ENCODE data around the gene BDKRB2.

BDKRB2 gene

DNA sequence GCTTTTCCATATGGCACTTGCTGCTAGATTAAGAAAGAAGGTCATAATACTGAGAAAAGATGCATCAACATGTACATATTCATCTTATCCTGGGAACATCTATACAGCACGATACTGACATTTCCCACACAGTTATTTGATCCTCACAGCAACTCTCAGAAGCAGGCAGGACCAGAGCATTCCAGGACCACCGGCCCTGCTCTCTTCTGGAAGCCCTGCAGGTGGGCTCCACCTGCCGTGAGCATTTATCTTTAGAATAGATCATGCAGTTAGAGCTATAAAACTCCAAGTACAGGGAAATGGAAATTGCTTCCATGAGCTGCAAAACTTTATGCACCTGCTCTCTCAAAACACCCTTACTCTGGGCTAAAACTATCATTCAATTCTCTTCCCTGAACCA, 45.8 kb downstream of the BDKRB2 start:
- no peak for DNase-seq (ENCODE audit: low read depth in 2 of 2, low spot score in 1 of 2)

DNA sequence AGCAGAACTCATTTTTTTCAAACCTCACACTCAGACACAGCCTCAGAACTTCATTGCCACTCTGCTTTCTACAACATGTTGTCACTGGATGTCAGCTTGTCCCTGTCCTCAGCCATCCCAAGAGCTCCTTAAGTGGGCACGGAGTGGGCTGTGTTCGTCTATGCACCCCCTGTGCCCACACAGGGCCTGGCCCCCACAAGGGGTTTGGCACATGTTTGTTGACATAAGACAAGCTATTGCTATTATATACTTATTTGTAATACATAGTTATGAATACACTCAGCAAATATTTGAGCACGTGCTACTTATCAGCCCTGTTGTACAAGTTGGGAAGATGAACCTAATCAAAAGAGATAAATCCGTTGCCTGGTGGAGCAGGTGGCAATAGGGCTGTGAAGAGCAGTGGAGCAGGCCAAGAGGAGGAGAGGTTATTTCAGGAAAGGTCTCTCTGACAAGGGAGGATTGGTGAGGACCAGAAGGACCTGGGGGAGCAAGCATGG, 47.1 kb downstream of the BDKRB2 start:
- no peak for DNase-seq (ENCODE audit: low read depth in 2 of 2, low spot score in 1 of 2)

DNA sequence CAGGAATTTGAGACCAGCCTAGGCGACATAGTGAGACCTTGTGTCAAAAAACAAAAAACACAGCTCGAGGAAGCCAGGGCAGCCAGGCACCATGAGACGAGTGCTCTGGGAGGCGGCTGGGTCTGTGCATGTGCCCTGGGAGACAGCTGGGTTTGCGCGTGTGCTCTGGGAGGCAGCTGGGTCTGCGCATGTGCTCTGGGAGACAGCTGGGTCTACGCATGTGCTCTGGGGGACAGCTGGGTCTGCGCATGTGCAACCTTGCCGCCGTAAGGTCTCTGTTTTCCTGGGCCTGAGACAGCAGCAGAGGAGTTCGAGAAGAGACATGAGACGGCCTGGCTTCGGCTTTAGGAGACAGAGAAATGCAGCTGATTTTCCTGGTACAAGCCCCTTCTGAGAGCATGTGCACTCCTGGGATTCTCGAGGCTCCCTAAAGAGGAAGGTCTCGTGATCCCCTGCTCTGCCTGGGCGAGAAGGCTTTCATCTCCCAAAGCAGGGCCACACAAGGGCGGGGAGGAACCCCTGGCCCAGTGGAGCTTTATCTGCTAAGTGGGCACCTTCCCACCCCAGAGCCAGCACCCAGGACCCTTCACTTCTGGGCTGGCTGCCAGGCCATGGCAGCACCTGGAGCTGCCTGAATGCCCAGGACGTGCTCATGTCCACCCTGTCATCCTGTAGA, 47.8 kb downstream of the BDKRB2 start:
- DNase-seq (ENCODE audit: low read depth in 2 of 2, low spot score in 1 of 2), result no peak

DNA sequence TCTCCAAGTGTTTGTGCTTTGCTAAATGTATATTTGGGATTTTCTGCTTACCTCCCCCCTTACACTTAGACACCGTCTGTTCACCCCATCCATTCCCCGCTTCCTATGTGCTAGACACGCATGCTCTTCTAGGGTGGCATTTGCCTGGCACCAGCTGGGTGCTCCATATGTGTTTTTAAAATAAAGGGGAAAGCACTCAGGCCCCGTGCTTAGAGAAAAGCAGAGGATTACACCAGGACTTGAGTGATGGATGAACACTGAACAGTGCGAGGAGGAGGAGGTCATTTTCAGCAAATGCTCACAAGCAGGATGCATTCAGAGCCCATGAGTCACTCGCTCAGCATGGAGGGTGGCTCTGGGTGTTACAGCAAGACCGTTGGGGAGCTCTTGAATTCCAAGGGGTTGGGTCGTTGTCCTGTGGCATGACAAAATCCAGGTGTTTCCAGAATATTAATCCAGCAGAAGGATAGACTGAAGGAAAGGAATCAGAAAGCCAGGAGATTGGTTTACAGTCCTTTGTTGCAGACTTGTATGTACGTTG, 48.4 kb downstream of the BDKRB2 start:
- no peak for DNase-seq (ENCODE audit: low read depth in 2 of 2, low spot score in 1 of 2)

DNA sequence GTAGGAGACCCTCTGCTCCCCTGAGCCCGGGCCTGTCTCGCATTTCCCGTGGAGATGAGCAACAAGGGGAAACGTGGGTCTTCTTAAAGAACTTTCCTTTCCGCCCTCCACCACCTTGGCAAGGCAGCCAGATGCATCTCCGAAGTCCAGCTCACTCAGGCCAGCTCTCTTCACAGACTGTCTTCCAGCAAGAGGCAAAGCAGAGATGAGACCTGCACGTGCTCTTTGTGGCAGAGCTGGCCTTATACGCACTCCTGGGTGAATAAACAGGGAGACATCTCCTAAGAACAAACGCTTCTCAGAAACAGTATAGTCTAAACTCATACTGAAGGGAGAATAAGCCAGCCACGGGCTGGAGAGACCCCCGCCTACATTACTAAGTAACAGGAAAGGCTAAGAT, 50.0 kb downstream of the BDKRB2 start:
- no peak for DNase-seq (ENCODE audit: low read depth in 2 of 2, low spot score in 1 of 2)

DNA sequence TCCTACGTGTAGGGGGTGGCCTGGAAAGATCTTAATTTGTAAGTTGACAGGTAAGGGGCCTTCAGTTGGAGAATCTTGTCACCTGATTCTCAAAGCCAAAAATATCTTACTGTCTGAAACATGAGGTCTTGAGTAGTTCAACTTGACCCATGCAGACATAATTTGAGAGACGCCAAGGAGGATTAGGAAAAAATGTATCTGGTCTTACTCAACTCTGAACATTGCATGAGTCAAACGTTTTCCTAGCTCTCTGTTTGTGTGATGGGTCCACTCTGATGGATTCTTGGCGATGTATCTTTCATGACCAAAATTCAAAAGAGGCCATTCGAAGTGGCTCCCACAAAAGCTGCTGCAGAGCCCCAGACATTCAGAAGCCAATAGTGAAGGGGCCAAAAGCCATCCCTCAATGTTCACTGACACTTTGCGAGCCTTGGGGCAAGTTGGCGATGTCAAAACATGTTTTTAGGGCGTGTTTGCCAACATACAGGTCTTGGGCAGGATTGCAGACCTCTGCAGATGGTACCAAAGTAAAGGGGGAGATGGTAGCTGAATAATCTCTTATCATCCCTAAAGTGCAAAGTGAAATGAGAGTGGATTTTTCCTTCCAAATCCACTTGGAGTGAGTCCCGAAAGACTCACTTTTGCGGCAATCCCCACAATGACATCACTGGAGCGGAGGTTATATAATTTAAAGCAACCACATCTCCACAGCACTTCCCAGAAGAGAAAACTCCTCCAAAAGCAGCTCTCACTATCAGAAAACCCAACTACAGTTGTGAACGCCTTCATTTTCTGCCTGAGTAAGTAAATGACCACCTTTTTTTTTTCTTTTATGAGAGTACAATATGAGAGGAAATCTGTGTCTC, 51.1 kb downstream of the BDKRB2 start, which contains the start of gene BDKRB1:
BDKRB1 (plus strand) TSS at position 710 of the 866 bp plus-strand sequence. CDS start 7,473 bp downstream, outside the sequence.
- no peak for DNase-seq (ENCODE audit: low read depth in 2 of 2, low spot score in 1 of 2)

DNA sequence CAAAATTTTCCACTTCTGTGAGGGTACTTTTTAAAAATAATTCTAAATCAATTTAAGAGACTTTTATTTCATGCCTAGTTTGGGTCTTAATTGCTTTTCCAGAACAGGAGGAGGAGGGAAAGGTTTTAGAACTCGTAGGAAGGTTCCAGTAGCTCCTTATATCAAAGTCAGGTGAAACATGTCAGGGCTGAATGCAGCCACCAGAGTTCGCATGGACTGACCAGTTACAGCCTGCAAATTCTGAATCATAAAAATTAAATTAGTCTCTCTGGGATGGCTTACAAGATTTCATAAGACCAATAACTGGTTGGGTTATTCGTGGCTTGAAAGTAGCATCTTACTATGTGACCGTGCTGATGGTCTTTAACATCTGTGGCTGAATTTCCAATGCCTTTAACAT, 51.8 kb downstream of the BDKRB2 start:
- no peak for DNase-seq (ENCODE audit: low read depth in 2 of 2, low spot score in 1 of 2)

DNA sequence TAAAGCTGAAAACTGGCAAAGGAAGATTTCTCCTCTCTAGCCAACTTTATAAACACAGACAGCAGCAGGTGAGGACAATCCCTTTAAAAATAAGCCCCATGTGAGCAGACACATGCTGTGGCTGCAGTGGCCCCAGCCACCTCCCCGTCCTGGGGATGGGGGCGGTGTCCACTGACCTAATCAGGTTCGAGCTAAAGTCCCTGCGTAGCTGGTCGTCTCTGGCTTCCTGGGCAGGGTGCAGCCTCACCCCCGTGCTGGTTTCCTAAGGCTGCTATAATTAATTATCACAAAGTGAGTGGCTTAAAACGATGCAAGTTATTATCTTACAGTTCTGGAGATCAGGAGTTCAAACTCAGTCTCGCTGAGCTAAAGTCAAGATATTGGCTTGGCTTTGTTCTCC, 52.4 kb downstream of the BDKRB2 start:
- DNase-seq (ENCODE audit: low read depth in 2 of 2, low spot score in 1 of 2), result no peak

DNA sequence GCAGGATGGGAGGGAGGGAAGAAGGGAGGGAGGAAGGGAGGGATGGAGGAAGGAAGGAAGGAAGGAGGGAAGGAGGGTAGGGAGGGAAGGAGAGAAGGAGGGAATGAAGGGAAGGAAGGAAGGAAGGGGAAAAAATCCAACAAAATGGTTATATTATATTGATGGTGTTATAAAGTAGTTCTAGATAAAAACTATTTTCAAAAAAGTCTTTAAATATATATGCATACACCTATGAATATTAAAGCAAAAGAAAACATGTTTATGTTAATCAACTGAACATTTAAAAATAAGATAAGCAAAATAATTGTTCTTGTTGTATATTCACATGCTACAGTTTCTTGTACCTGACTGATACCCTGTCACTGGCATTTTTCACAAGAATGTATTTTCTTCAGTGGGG, 53.3 kb downstream of the BDKRB2 start:
- no peak for DNase-seq (ENCODE audit: low read depth in 2 of 2, low spot score in 1 of 2)

DNA sequence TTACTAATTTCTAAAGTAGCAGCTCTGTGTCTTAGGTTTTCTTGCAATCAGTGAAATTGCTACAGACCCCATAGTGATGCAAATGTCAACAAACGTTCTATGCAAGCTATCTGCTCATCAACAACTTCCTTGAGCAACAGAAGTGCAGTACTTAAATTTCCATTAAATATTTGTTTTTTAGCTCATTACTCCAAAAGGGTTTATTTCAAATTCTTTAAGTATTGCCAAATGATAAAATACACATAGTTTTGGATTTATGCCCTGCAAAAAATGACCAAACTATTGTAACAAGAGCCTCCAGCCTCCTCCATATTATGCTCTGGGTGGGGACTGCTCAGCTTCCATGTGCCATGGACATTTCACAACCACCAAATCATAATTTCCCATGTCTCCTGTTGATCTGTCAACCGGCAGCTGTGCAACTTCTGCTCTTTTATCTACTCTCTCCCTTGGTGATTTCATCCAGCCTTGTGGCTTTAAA, 55.7 kb downstream of the BDKRB2 start:
- no peak for DNase-seq (ENCODE audit: low read depth in 2 of 2, low spot score in 1 of 2)

DNA sequence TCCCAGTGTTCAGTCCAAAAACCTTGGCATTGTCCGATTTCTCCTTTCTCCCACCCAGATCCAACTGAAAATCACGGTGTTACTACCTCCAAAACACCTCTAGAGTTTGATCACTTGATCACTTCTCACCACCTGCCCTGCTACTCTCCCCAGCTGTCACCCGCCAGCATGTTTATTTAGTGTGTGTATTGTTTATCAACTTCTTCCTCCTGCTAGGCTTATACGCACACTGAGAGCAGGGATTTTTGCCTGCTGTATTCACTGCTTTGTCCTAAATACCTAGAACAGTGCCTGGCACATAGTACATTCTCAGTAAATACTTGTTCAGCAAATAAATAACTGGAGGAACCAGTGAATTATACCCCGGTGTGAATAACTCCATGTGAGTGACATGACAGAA, 56.4 kb downstream of the BDKRB2 start:
- DNase-seq (ENCODE audit: low read depth in 2 of 2, low spot score in 1 of 2), result no peak

DNA sequence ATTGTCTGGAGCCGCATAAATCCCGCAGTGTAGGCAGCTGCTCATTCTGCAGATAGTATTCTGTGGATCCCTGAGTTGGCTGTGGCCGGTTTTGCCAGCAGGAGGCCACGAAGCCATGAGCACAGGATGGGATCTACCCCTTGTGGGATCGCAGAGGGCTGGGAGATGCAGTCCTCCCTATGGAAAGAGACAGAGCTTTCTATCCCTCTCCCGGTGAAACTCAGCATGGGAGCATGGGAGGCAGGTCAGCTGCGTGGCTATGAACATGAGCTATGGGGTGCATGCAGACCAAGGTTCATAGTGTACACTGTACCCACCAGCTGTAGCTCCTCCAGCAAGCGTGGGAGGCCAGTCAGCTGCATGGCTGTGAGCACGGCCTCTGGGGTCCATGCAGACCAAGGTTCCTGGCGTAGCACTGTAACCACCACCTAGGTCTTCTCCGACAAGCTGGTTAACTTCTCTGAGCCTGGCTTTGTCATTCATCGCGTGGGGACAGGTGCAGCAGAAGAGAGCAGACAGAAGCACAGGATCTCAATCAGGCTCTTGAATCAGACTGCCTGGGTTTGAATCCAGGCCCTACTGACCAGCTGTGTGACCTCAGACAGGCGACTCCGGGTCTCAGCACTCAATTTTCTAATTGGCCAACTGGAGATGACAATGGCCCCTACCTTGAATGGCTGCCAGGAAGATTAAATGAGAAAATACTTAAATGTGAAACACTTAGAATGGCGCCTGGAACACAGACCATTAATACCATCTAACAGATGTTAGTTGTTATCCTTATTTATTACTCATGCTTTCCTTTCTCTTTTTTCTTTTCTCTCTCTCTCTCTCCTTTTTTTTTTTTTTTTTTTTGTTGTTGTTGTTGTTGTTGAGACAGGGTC, 57.4 kb downstream of the BDKRB2 start:
- DNase-seq (ENCODE audit: low read depth in 2 of 2, low spot score in 1 of 2), result no peak

DNA sequence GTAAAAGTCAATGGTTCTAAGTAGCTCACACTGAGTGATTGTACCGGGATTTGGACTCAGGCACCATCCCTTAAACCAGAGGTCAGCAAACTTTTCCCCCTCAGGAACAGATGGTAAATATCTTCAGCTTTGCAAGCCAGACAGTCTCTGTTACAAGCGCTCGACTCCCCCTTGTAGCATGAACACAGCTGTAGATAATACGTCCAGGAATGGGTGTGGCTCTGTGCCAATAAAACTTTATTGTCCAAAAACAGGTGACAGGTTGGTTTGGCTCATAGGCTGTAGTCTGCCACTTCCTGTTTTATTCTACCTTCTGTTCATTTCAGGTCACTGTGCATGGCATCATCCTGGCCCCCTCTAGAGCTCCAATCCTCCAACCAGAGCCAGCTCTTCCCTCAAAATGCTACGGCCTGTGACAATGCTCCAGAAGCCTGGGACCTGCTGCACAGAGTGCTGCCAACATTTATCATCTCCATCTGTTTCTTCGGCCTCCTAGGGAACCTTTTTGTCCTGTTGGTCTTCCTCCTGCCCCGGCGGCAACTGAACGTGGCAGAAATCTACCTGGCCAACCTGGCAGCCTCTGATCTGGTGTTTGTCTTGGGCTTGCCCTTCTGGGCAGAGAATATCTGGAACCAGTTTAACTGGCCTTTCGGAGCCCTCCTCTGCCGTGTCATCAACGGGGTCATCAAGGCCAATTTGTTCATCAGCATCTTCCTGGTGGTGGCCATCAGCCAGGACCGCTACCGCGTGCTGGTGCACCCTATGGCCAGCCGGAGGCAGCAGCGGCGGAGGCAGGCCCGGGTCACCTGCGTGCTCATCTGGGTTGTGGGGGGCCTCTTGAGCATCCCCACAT, 58.9 kb downstream of the BDKRB2 start:
- DNase-seq (ENCODE audit: low read depth in 2 of 2, low spot score in 1 of 2), result no peak

DNA sequence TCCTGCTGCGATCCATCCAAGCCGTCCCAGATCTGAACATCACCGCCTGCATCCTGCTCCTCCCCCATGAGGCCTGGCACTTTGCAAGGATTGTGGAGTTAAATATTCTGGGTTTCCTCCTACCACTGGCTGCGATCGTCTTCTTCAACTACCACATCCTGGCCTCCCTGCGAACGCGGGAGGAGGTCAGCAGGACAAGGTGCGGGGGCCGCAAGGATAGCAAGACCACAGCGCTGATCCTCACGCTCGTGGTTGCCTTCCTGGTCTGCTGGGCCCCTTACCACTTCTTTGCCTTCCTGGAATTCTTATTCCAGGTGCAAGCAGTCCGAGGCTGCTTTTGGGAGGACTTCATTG, 59.5 kb downstream of the BDKRB2 start:
- no peak for DNase-seq (ENCODE audit: low read depth in 2 of 2, low spot score in 1 of 2)

DNA sequence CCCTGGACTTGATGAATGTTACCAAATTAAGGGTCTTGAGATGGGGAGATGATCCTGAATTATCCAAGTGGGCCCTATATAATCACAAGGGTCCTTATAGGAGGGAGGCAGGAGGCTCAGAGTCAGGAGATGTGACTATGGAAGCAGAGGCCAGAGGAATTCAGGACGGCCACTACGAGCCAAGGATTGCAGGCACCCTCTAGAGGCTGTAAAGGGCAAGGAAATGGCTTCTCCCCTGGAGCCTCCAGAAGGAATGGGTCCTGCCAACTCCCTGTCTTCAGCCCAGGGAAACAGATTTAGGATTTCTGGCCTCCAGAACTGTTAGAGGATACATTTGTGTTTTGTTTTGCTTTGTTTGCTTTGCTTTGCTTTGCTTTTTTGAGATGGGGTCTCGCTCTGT, 60.2 kb downstream of the BDKRB2 start:
- DNase-seq (ENCODE audit: low read depth in 2 of 2, low spot score in 1 of 2), result no peak

DNA sequence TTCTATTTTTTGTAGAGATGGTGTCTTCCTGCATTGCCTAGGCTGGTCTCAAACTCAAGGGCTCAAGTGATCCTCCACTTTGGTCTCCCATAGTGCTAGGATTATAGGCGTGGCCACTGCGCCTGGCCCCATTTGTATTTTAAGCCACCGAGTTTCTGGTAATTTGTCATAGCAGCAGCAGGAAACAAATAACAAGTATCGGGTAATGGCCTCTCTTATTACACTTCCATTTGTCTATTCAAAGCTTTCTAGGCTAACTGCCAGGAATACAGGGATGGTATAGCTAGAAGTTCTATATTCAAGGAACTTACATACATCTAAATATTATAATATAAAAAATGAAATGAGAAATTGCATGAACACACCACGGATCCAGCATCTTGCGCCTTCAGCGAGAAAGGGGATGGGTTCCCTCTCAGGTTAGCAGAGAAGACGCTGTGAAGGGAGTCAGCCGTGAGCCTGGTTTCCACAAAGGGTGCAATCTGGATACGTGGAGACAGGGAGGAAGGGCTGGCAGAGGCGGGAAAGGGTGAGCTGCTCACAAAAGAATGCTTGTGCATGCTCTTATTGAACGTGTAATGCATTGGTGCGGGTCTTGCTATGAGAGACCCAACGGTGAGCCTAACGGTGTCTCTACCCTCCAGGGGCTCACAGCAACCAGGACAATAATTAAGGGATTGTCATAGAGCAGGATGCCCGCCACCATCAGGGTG, 60.9 kb downstream of the BDKRB2 start:
- no peak for DNase-seq (ENCODE audit: low read depth in 2 of 2, low spot score in 1 of 2)

DNA sequence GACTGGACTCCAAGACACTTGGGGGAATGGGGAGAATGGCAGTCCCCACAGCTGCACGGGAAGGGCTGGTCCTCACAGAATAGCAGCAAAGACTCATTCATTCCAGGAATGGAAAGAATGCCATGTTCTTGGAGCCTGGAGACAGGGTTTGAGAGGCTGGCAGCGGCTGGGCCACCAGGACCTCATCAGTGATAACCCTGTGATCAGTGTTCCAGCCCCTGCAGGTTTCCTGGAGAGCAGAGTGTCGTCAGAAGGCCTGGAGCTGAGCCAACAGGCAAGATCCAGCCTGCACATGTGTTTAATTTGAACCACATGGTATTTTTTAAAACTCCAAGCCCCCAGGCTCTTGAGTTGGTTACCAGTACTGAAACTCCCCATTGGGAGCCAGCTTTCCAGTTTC, 62.7 kb downstream of the BDKRB2 start:
- no peak for DNase-seq (ENCODE audit: low read depth in 2 of 2, low spot score in 1 of 2)

DNA sequence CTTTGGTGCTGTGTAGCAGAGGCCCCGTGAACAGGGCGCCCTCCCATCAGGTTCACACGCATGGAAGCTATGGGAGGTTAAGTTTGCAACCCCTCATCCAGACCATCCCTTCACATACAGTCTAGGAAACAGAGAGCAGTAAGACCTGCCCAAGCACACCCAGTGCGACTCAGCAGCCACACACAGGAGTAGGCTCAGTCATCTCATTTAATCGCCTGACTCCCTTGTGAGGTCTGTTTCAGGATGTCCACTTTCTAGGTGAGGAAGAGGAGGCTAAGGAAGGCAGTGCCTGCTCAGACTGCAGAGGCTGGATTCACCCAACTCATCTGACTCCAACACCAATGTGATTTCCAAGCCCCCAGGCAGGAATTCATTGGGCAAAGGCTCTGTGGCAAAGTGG, 63.3 kb downstream of the BDKRB2 start:
- no peak for DNase-seq (ENCODE audit: low read depth in 2 of 2, low spot score in 1 of 2)
